Vagina (tissue), 2 donors: Measurements from ENCODE around the gene SHISA9. TPM values are rescaled to one million over a fixed set of nuclear protein-coding genes. Genes with fewer than 3 reads are reported as not detected.

ENCODE experiments used
- DNase-seq, 2 donors: peaks; one replicate each; pipeline ENCODE4 v3.0.0-alpha.2; 2017; ENCODE audit errors: extremely low spot score in 2 of 2
- H3K27ac ChIP-seq: fragments of 200-600 bp; sonication (generic); one replicate; pipeline ENCODE4 v1.5.1; 2019
- H3K27me3 ChIP-seq: fragments of 200-600 bp; sonication (generic); one replicate; pipeline ENCODE4 v1.5.1; 2019
- H3K36me3 ChIP-seq, 2 donors: fragments of 200-600 bp; sonication (generic); one replicate each; pipeline ENCODE4 v1.5.1; 2017 to 2019
- H3K4me1 ChIP-seq: fragments of 200-600 bp; sonication (generic); one replicate; pipeline ENCODE4 v1.5.1; 2019
- H3K4me3 ChIP-seq, 2 donors: fragments of 200-600 bp; sonication (generic); 1 replicate in 1 of 2; 2 replicates in 1 of 2; pipeline ENCODE4 v1.5.1; 2016 to 2019
- H3K9me3 ChIP-seq: fragments of 200-600 bp; sonication (generic); one replicate; pipeline ENCODE4 v1.5.1; 2019
- POLR2A ChIP-seq, 2 donors: fragments of 450-650 bp; IDR thresholded peaks; one replicate each; pipeline ENCODE4 v1.6.1; 2017; ENCODE audit warnings: antibody characterized with exemption in 2 of 2, mild to moderate bottlenecking in 2 of 2, moderate library complexity in 2 of 2
- POLR2AphosphoS5 ChIP-seq, 2 donors: sonication (generic); formaldehyde crosslinking; IDR thresholded peaks; one replicate each; pipeline ENCODE4 v1.9.0; 2017; ENCODE audit warnings: antibody characterized with exemption in 2 of 2, mild to moderate bottlenecking in 2 of 2, low read depth in 1 of 2; ENCODE audit not compliant: insufficient read depth in 1 of 2
- intact Hi-C: fragments of 100-400 bp; cut with DNase I; formaldehyde crosslinking; loops from one replicate; pipeline ENCODE4 v1.15.1; 2023
- total RNA-seq: library from RNA; depleted of rRNA; stranded (reverse); fragments of >200 nt; gene quantifications from one replicate; pipeline ENCODE4 v1.2.3, GENCODE V29; 2016
- TF ChIP-seq, protein P1 (sequence below), 3 experiments: fragments of 450-650 bp in 2 of 3; fragments of 200-600 bp in 1 of 3; sonication (generic) in 1 of 3; IDR thresholded peaks; one replicate each; pipeline ENCODE4 v1.5.1; 2017 to 2019; ENCODE audit warnings: antibody characterized with exemption in 3 of 3, mild to moderate bottlenecking in 2 of 3, moderate library complexity in 2 of 3

The SHISA9 gene
- total RNA-seq, 1 donor from 2014 or later = 0.49 TPM

GRCh38 chr16:13120557-13120956 lies 219.2 kb downstream of the SHISA9 start:
- Histone ChIP-seq H3K27me3 (no peaks in the 10 kb centered on the region), H3K27ac (no peak overlapping the region), H3K9me3 (no peaks in the 10 kb centered on the region), H3K4me1 (no peaks in the 10 kb centered on the region), H3K4me3 (no peak overlapping the region), H3K36me3 (no peaks in the 10 kb centered on the region)
- intact Hi-C loops = no loop called here
- TF ChIP-seq POLR2AphosphoS5 (IDR thresholded peaks at IDR 0.05; ENCODE audit: insufficient read depth in 1 of 2, low read depth in 1 of 2) = no peak
- TF ChIP-seq, protein P1, sequence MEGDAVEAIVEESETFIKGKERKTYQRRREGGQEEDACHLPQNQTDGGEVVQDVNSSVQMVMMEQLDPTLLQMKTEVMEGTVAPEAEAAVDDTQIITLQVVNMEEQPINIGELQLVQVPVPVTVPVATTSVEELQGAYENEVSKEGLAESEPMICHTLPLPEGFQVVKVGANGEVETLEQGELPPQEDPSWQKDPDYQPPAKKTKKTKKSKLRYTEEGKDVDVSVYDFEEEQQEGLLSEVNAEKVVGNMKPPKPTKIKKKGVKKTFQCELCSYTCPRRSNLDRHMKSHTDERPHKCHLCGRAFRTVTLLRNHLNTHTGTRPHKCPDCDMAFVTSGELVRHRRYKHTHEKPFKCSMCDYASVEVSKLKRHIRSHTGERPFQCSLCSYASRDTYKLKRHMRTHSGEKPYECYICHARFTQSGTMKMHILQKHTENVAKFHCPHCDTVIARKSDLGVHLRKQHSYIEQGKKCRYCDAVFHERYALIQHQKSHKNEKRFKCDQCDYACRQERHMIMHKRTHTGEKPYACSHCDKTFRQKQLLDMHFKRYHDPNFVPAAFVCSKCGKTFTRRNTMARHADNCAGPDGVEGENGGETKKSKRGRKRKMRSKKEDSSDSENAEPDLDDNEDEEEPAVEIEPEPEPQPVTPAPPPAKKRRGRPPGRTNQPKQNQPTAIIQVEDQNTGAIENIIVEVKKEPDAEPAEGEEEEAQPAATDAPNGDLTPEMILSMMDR (IDR thresholded peaks at IDR 0.05) = no peak
- TF ChIP-seq POLR2A (IDR thresholded peaks at IDR 0.05) = no peak
- no peak for DNase-seq

DNA sequence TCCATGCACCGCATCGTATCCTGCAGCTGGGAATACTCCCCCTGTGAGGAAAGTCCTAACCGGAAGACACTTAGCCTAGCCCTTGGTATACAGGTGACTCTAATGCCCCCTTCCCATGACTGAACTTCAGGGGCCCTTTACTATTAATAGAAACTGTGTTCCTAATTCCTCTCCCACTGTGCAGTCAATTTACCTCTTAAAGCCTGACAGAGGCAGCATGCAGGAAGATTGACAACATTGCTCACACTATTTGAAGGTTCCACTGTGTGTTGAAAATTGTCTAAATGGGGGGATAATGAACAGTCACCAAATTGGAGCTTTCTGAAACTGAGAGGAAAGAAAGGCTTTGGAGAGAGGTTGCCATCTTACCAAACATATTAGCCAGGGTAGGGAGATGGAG lies 222.6 kb downstream of the SHISA9 start:
- intact Hi-C loops = no loop called here
- H3K9me3 ChIP-seq = no peaks in the 10 kb centered on the region
- H3K4me3 ChIP-seq = no peak overlapping the region
- no peaks in the 10 kb centered on the region for H3K27me3 ChIP-seq
- no peak for DNase-seq
- H3K36me3 ChIP-seq = no peaks in the 10 kb centered on the region
- TF ChIP-seq, protein P1 (IDR thresholded peaks at IDR 0.05) = no peak
- TF ChIP-seq POLR2A (IDR thresholded peaks at IDR 0.05) (no peak), POLR2AphosphoS5 (IDR thresholded peaks at IDR 0.05; ENCODE audit: insufficient read depth in 1 of 2, low read depth in 1 of 2) (no peak)
- H3K4me1 ChIP-seq = no peaks in the 10 kb centered on the region
- no peak overlapping the region for H3K27ac ChIP-seq

DNA sequence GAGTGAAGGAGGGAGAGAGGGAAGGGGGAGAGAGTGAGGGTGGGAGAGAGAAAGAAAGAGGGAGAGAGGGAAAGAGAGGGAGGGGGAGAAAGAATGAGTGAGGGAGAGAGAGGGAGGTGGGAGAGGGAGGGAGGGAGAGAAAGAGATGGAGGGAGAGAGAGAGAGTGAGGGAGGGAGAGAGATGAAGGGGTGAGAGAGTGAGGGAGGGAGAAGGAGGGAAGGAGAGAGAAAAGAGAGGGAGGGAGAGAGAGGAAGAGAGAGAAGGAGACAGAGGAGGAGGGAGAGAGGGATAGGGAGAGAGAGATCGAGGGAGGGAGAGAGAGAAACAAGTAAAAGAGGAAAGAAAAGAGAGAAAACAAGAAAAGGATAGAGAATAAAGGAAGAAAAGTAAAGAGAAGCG lies 225.7 kb downstream of the SHISA9 start:
- no peaks in the 10 kb centered on the region for H3K9me3 ChIP-seq
- H3K27me3 ChIP-seq = no peaks in the 10 kb centered on the region
- no peak overlapping the region for H3K27ac ChIP-seq
- DNase-seq = no peak
- no peaks in the 10 kb centered on the region for H3K4me1 ChIP-seq
- H3K4me3 ChIP-seq = no peak overlapping the region
- TF ChIP-seq POLR2AphosphoS5 (IDR thresholded peaks at IDR 0.05; ENCODE audit: insufficient read depth in 1 of 2, low read depth in 1 of 2) (no peak), POLR2A (IDR thresholded peaks at IDR 0.05) (no peak)
- TF ChIP-seq, protein P1 (IDR thresholded peaks at IDR 0.05) = no peak
- intact Hi-C loops = no loop called here
- H3K36me3 ChIP-seq = no peaks in the 10 kb centered on the region

DNA sequence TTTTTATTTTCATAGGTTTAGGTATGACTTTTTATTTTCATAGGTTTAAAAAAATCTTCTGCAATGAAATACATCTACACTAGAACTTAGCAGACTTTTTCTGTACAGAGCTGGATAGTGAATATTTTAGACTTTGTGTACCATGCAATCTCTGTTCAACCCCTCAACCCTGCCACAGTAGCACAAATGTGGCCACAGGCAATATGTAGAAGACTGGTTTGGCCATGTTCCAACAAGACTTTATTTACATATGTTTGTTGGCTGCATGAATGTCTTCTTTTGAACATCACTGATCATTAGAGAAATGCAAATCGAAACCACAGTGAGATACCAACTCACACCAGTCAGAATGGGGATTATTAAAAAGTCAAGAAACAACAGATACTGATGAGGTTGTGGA lies 229.2 kb downstream of the SHISA9 start:
- Histone ChIP-seq H3K9me3 (no peaks in the 10 kb centered on the region), H3K27ac (no peak overlapping the region), H3K4me3 (no peak overlapping the region), H3K4me1 (no peaks in the 10 kb centered on the region), H3K36me3 (no peaks in the 10 kb centered on the region), H3K27me3 (no peaks in the 10 kb centered on the region)
- TF ChIP-seq POLR2A (IDR thresholded peaks at IDR 0.05) = no peak
- TF ChIP-seq, protein P1 (IDR thresholded peaks at IDR 0.05) = no peak
- no peak for TF ChIP-seq POLR2AphosphoS5 (IDR thresholded peaks at IDR 0.05; ENCODE audit: insufficient read depth in 1 of 2, low read depth in 1 of 2)
- intact Hi-C loops = no loop called here
- no peak for DNase-seq

GRCh38 chr16:13134836-13135235 lies 233.4 kb downstream of the SHISA9 start:
- H3K27me3 ChIP-seq = no peaks in the 10 kb centered on the region
- no peak overlapping the region for H3K27ac ChIP-seq
- no peaks in the 10 kb centered on the region for H3K9me3 ChIP-seq
- H3K4me3 ChIP-seq = no peak overlapping the region
- no peak for DNase-seq
- no peaks in the 10 kb centered on the region for H3K4me1 ChIP-seq
- no peak for TF ChIP-seq POLR2A (IDR thresholded peaks at IDR 0.05)
- TF ChIP-seq, protein P1 (IDR thresholded peaks at IDR 0.05) = no peak
- no peak for TF ChIP-seq POLR2AphosphoS5 (IDR thresholded peaks at IDR 0.05; ENCODE audit: insufficient read depth in 1 of 2, low read depth in 1 of 2)
- intact Hi-C loops = no loop called here
- no peaks in the 10 kb centered on the region for H3K36me3 ChIP-seq
